PC-3 (cell line): Measurements from ENCODE around the gene XIRP1.
"Not testable (repeated sequence)": the region's sequence is repeated elsewhere in the genome, so short reads cannot be mapped to it uniquely, and the experiment has no call there.

Experiments used
- EZH2 ChIP-seq: fragments of 300-600 bp; sonication (generic); IDR thresholded peaks from one replicate; pipeline ENCODE4 v1.6.1; 2017; ENCODE audit warnings: antibody characterized with exemption, mild to moderate bottlenecking, low read length; ENCODE audit not compliant: unreplicated experiment
- EZH2phosphoT487 ChIP-seq: fragments of 300-600 bp; sonication (generic); IDR thresholded peaks from 2 replicates; pipeline ENCODE4 v1.6.1; 2018; ENCODE audit warnings: mild to moderate bottlenecking, antibody characterized with exemption, low read length, borderline replicate concordance
- TF ChIP-seq, protein P1 (sequence below): fragments of 300-600 bp; sonication (generic); conservative IDR thresholded peaks from 2 replicates; pipeline ENCODE4 v1.5.1; 2017; ENCODE audit warnings: antibody characterized with exemption, low read depth, mild to moderate bottlenecking, low read length

- TF ChIP-seq, protein P1, sequence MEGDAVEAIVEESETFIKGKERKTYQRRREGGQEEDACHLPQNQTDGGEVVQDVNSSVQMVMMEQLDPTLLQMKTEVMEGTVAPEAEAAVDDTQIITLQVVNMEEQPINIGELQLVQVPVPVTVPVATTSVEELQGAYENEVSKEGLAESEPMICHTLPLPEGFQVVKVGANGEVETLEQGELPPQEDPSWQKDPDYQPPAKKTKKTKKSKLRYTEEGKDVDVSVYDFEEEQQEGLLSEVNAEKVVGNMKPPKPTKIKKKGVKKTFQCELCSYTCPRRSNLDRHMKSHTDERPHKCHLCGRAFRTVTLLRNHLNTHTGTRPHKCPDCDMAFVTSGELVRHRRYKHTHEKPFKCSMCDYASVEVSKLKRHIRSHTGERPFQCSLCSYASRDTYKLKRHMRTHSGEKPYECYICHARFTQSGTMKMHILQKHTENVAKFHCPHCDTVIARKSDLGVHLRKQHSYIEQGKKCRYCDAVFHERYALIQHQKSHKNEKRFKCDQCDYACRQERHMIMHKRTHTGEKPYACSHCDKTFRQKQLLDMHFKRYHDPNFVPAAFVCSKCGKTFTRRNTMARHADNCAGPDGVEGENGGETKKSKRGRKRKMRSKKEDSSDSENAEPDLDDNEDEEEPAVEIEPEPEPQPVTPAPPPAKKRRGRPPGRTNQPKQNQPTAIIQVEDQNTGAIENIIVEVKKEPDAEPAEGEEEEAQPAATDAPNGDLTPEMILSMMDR, result not testable (repeated sequence)
- not testable (repeated sequence) for TF ChIP-seq EZH2, EZH2phosphoT487
These were observed 35.2 kb upstream of the XIRP1 start for GRCh38 chr3:39227596-39227995.
